Thymus (tissue), 11 donors: Measurements from ENCODE around the gene IFNGR1. TPM values are rescaled to one million over a fixed set of nuclear protein-coding genes. Genes with fewer than 3 reads are reported as not detected.

ENCODE experiments used
- DNase-seq, 9 donors: peaks; one replicate each; pipeline ENCODE4 v3.0.0-alpha.2; 2013; ENCODE audit warnings: low spot score in 9 of 9, low read depth in 6 of 9, missing footprints in 1 of 9
- H3K27ac ChIP-seq, 2 donors: one replicate each; pipeline ENCODE4 v1.5.1; 2013; ENCODE audit warnings: control low read depth in 1 of 2, low read depth in 1 of 2, low read length in 1 of 2, mild to moderate bottlenecking in 1 of 2, moderate library complexity in 1 of 2
- H3K27me3 ChIP-seq, 2 donors: one replicate each; pipeline ENCODE4 v1.5.1; 2013; ENCODE audit warnings: low read length in 1 of 2; ENCODE audit not compliant: control insufficient read depth in 2 of 2, insufficient read depth in 1 of 2
- H3K36me3 ChIP-seq, 2 donors: one replicate each; pipeline ENCODE4 v1.5.1; 2013; ENCODE audit warnings: low read length in 1 of 2, mild to moderate bottlenecking in 1 of 2, moderate library complexity in 1 of 2; ENCODE audit not compliant: control insufficient read depth in 2 of 2, insufficient read depth in 2 of 2
- H3K4me1 ChIP-seq, 2 donors: one replicate each; pipeline ENCODE4 v1.5.1; 2013; ENCODE audit warnings: low read length in 2 of 2; ENCODE audit not compliant: control insufficient read depth in 2 of 2, insufficient read depth in 2 of 2
- H3K4me3 ChIP-seq, 2 donors: one replicate each; pipeline ENCODE4 v1.5.1; 2013; ENCODE audit warnings: low read length in 2 of 2, control low read depth in 1 of 2, mild to moderate bottlenecking in 1 of 2
- H3K9me3 ChIP-seq, 2 donors: one replicate each; pipeline ENCODE4 v1.5.1; 2013; ENCODE audit warnings: low read length in 1 of 2, mild to moderate bottlenecking in 1 of 2; ENCODE audit not compliant: control insufficient read depth in 2 of 2, insufficient read depth in 1 of 2
- WGBS: extraction: QIAGEN DNeasy Blood & Tissue Kit; methylation state at CpG from one replicate; pipeline ENCODE4 v1.1.7; 2013; 5-methylcytosine and 5-hydroxymethylcytosine counted together
- polyA plus RNA-seq: library from polyadenylated mRNA; stranded (reverse); fragments of 200-250 nt; gene quantifications from one replicate; pipeline ENCODE4 v1.2.3, GENCODE V29; 2013
- total RNA-seq: library from RNA; stranded (reverse); fragments of 120-200 nt; gene quantifications from one replicate; pipeline ENCODE4 v1.2.4, GENCODE V29; 2013
- donor health status: healthy.

Gene IFNGR1
- total and polyA plus RNA-seq, 2 donors: 104 to 197 TPM

DNA sequence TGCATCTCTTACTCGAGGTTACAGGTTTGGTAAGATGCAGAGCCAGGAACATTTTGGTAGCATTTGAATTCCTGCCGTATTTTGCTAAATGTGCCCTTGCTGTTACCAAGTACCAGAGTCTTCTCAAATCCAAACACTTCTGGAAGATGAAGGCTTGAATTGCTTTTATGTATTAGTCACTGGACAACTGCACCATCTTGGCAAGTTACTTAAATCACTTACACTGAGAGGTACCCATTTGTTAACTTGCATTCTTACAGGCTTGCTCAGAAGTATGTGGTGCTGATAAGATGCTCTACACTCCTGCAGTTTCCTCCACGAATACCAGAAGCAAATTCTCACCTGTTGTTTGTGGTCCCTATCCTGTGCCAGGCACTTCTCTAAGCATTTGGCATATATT lies 58.4 kb downstream of the IFNGR1 start:
- H3K4me1 ChIP-seq: peaks cover 0 to 13% of the 10 kb centered on the region in 2 donors
- WGBS: 84% methylated on average over 3 of the region's 3 CpGs

DNA sequence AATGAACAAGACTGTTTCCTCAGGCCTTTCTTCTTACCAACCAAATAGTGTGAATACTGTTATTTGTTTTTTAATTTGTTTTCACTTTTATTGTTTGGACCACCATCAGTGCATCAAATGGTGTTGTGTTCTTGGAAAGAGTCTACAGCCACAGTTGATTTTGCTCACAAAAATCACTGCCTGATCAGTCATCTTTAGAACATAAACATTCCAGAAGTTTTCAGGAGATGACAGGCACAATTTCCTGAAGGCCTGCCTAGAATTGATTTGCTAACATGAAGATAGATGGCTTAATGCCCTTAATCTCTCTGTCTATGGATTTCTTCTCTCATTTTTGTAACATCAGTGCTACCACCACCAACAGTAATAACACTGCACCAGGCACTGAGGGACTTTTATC lies 59.3 kb downstream of the IFNGR1 start:
- DNase-seq: no peak
- Histone ChIP-seq H3K27me3 (no peaks in the 10 kb centered on the region), H3K36me3 (no peaks in the 10 kb centered on the region), H3K4me3 (no peak overlapping the region), H3K27ac (no peak overlapping the region), H3K9me3 (peaks cover 0 to 15% of the 10 kb centered on the region in 2 donors), H3K4me1 (peaks cover 0 to 7% of the 10 kb centered on the region in 2 donors)

More for the DNA sequence above, 58.4 kb downstream of the IFNGR1 start:
- no peak for DNase-seq
- no peak overlapping the region for H3K4me3 ChIP-seq
- no peak overlapping the region for H3K27ac ChIP-seq
- H3K9me3 ChIP-seq: peaks cover 0 to 15% of the 10 kb centered on the region in 2 donors
- no peaks in the 10 kb centered on the region for H3K36me3 ChIP-seq
- no peaks in the 10 kb centered on the region for H3K27me3 ChIP-seq

DNA sequence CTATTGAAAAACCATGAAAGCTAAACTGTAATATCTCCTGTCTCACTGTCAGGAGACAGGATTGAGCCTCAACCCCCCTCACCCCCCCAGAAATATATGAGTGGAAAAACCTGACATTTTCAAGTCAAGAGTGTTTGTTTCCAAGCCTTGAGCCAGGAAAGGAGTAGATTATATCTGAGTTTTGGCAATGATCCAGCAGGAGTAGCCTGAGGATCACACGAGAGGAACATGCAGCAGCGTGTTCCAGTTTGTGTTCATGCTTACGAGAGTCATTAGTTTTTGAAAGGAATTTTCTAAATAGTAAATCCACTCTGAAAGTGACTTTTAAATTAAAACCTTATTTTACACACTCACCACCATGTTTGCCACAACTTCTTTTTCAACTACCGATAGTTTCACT lies 61.6 kb downstream of the IFNGR1 start:
- Histone ChIP-seq H3K27ac (peak overlapping the region in 1 of 2 donors; percentile 38), H3K27me3 (no peaks in the 10 kb centered on the region), H3K4me3 (no peak overlapping the region), H3K4me1 (peaks cover 0 to 11% of the 10 kb centered on the region in 2 donors), H3K9me3 (no peaks in the 10 kb centered on the region), H3K36me3 (no peaks in the 10 kb centered on the region)
- peak in 2 of 9 donors; percentile 6 to 31 for DNase-seq
- 94% methylated on average over 4 of the region's 4 CpGs for WGBS

DNA sequence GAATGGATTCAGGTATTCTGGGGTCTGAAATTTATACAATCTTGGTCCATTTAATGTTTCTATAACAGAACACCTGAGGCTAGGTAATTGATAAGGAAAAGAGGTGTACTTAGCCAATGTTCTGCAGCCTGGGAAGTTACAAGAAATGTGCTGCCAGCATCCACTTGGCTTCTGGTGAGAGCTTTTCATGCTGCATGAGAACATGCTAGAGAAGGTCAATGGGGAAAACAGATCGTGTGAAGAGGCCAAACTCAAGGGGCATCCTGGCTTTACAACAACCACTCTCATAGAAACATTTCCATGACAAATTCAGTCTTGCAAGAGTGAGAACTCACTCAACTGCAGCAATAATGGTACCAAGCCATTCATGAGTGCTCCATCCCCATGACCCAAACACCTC lies 62.5 kb downstream of the IFNGR1 start:
- Histone ChIP-seq H3K9me3 (peaks cover 0 to 2% of the 10 kb centered on the region in 2 donors), H3K27me3 (no peaks in the 10 kb centered on the region), H3K4me3 (no peak overlapping the region), H3K36me3 (no peaks in the 10 kb centered on the region), H3K4me1 (peaks cover 0 to 11% of the 10 kb centered on the region in 2 donors), H3K27ac (peak overlapping the region in 1 of 2 donors; percentile 22)
- 84% methylated on average over 1 of the region's 1 CpG for WGBS
- DNase-seq: no peak

DNA sequence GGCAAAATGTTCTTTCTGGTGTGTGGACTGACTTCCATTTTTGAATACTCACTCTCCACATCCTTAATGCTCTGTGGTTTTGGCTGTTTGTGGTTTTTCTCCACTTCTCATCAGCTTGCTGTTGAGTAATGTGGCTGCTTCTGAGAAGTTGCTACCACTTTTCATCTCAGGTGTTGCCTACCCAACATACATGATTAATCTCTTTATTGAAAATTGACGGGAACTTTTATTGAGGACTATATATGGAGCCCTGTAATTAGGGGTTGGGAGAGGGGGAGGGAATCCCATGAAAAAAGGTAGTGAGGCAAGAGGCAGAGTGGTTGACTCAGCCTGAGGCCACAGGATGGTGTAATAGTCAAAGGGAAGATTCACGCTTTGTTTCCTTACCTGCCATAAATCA lies 63.4 kb downstream of the IFNGR1 start:
- H3K27me3 ChIP-seq: no peaks in the 10 kb centered on the region
- WGBS: 7% methylated on average over 2 of the region's 2 CpGs
- no peak overlapping the region for H3K27ac ChIP-seq
- no peak overlapping the region for H3K4me3 ChIP-seq
- H3K36me3 ChIP-seq: no peaks in the 10 kb centered on the region
- H3K4me1 ChIP-seq: peaks cover 0 to 11% of the 10 kb centered on the region in 2 donors
- peaks cover 0 to 2% of the 10 kb centered on the region in 2 donors for H3K9me3 ChIP-seq
- DNase-seq: peak in 5 of 9 donors; percentile 21 to 73 (median 27)

DNA sequence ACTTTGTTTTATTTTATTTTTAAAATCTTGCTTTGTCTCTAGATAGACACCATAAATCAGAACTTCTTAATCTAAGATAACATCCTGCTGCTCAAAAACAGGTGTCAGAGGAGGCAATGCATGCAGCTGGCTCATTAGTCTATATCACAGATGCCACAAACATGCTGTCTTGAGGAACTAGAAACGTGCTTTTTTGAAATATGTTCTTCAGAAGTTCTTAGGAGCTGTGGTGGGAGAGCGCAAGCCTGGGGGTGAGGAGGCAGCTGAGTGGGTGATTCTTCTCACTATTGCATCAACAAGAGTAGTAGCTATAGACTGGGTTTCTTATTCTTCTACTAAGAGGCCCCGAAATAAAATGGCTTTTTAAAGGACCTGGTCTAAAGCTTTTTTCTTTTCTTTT lies 69.1 kb downstream of the IFNGR1 start:
- DNase-seq: peak in 8 of 9 donors; percentile 29 to 80 (median 42)
- Histone ChIP-seq H3K27me3 (peaks cover 0 to 2% of the 10 kb centered on the region in 2 donors), H3K27ac (no peak overlapping the region), H3K9me3 (peaks cover 0 to 2% of the 10 kb centered on the region in 2 donors), H3K4me3 (no peak overlapping the region), H3K36me3 (no peaks in the 10 kb centered on the region), H3K4me1 (peaks cover 0 to 7% of the 10 kb centered on the region in 2 donors)
- 13% methylated on average over 3 of the region's 3 CpGs for WGBS

DNA sequence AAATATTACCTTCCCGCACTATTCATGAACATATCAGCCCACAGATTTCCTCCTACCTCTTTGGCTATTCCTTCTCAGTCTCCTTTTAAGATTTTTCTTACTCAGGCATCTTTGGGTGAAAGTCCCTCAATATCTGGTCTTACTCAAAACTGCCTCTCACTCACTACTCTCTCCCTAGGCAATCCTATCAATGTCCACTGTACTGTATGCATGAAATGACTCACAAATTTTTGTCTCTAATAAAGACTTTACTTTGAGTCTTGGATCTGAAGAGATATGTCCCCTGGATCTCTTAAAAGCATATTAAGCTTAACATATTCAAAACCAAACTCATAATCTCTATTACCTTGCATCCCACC lies 70.2 kb downstream of the IFNGR1 start:
- DNase-seq: no peak
- peaks cover 0 to 2% of the 10 kb centered on the region in 2 donors for H3K27me3 ChIP-seq
- H3K27ac ChIP-seq: no peak overlapping the region
- H3K9me3 ChIP-seq: peaks cover 0 to 2% of the 10 kb centered on the region in 2 donors
- no peak overlapping the region for H3K4me3 ChIP-seq
- H3K4me1 ChIP-seq: peaks cover 0 to 2% of the 10 kb centered on the region in 2 donors
- WGBS: 100% methylated on average over 1 of the region's 1 CpG
- H3K36me3 ChIP-seq: no peaks in the 10 kb centered on the region

DNA sequence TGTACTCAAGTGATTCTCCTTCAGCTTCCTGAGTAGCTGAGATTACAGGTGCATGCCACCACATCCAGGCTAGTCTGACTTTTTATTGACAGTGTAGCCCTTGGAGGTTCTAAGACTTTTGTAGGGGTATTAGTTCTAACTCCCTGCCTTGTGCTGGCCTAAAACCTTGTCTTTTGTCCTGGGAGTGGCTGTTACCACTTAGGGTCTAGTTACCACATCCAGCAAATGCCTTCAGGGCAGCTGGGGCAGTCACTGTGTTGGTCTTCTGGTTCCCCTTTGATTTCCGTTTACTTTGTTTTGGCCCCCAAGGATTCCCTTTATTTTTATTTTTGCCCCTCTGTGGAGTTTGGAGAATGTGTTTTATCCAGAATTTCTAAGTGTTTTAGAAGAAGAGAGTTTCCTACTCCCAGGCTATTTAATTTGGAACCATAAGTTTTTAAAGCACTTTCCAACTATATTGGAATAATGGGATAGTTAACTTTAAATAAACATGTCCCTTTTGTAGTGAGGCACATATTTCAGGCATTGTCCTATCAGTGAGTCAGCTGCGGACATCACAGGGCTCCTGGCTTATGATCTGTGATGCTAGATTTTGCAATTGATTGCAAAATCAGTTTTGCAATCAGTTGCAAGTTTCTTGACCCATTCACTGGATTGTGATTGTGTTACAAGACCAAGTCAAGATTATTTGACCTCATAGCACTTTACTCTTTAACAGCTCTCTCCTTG lies 70.7 kb downstream of the IFNGR1 start:
- peaks cover 0 to 2% of the 10 kb centered on the region in 2 donors for H3K4me1 ChIP-seq
- WGBS: 97% methylated on average over 2 of the region's 2 CpGs
- H3K9me3 ChIP-seq: peaks cover 0 to 2% of the 10 kb centered on the region in 2 donors
- no peak overlapping the region for H3K27ac ChIP-seq
- peaks cover 0 to 2% of the 10 kb centered on the region in 2 donors for H3K27me3 ChIP-seq
- no peaks in the 10 kb centered on the region for H3K36me3 ChIP-seq
- no peak overlapping the region for H3K4me3 ChIP-seq
- no peak for DNase-seq
